Heart right ventricle (tissue), 16 donors: ENCODE results near the gene SNX32. TPM values are rescaled to one million over a fixed set of nuclear protein-coding genes. Genes with fewer than 3 reads are reported as not detected.

Source experiments
- ATAC-seq, 8 donors: fragments of 200-7000 bp; cut with Tn5 transposase; one replicate each; pipeline ENCODE4 v1.9.1; 2020; ENCODE audit warnings: mild to moderate bottlenecking in 8 of 8, moderate library complexity in 8 of 8, moderate number of reproducible peaks in 1 of 8
- DNase-seq, 2 donors: peaks; one replicate each; pipeline ENCODE4 v3.0.0-alpha.2; 2020
- H3K27ac ChIP-seq, 10 donors: fragments of 200-600 bp; sonication (generic) in 2 of 10; one replicate each; pipeline versions ENCODE4 v1.5.0 to v1.8.0; 2020 to 2022; ENCODE audit warnings: mild to moderate bottlenecking in 3 of 10
- H3K27me3 ChIP-seq, 7 donors: fragments of 200-600 bp; one replicate each; pipeline ENCODE4 v1.8.0; 2021 to 2022; ENCODE audit warnings: mild to moderate bottlenecking in 2 of 7
- H3K36me3 ChIP-seq, 9 donors: fragments of 200-600 bp; sonication (generic) in 1 of 9; one replicate each; pipeline versions ENCODE4 v1.5.0 to v1.8.0; 2020 to 2022; ENCODE audit warnings: mild to moderate bottlenecking in 2 of 9
- H3K4me1 ChIP-seq, 9 donors: fragments of 200-600 bp; sonication (generic) in 1 of 9; one replicate each; pipeline versions ENCODE4 v1.5.0 to v1.8.0; 2020 to 2022; ENCODE audit warnings: mild to moderate bottlenecking in 4 of 9
- H3K4me3 ChIP-seq, 10 donors: fragments of 200-600 bp; sonication (generic) in 2 of 10; one replicate each; pipeline versions ENCODE4 v1.5.0 to v1.8.0; 2020 to 2022; ENCODE audit warnings: mild to moderate bottlenecking in 7 of 10, moderate library complexity in 2 of 10
- H3K9me3 ChIP-seq, 11 donors: fragments of 200-600 bp in 10 of 11; sonication (generic) in 2 of 11; one replicate each; pipeline versions ENCODE4 v1.5.0 to v1.8.0; 2013 to 2022; ENCODE audit warnings: mild to moderate bottlenecking in 2 of 11, control low read depth in 1 of 11, moderate library complexity in 1 of 11
- CTCF ChIP-seq, 9 donors: fragments of 200-600 bp; sonication (generic) in 2 of 9; IDR thresholded peaks; one replicate each; pipeline versions ENCODE4 v1.5.0 to v1.8.0; 2021 to 2022; ENCODE audit warnings: antibody characterized with exemption in 9 of 9, mild to moderate bottlenecking in 5 of 9, moderate library complexity in 1 of 9
- WGBS, 2 donors: extraction: QIAGEN DNeasy Blood & Tissue Kit; methylation state at CpG; one replicate each; pipeline ENCODE4 v1.1.7; 2013; ENCODE audit warnings: inconsistent platforms in 1 of 2; 5-methylcytosine and 5-hydroxymethylcytosine counted together
- intact Hi-C, 10 donors: fragments of 100-400 bp; cut with DNase I; formaldehyde crosslinking; loops; one replicate each; pipeline versions ENCODE4 v1.11.1 to v1.14.2; 2022
- polyA plus RNA-seq, 2 donors: library from polyadenylated mRNA; stranded (reverse); fragments of 200-250 nt; gene quantifications; one replicate each; pipeline ENCODE4 v1.2.3, GENCODE V29; 2013
- total RNA-seq, 10 donors: library from RNA; stranded (reverse); fragmentation: NEBNext Ultra II Directional in 3 of 10; extraction: Animal tissue kit (Norgen Biotek cat#: 25700) in 3 of 10; gene quantifications; one replicate each; pipeline versions ENCODE4 v1.2.1 to v1.2.4, GENCODE V29; 2021 to 2023
- donor health status: Arrhythmogenic right ventricular cardiomyopathy.
- donor health status: ischemic (EF 13 %, LVEDD 7.1; RV severe dilation, severe dysfunction).
- donor health status: healthy with polysubstance abuse.
- donor health status: DM: no; HTN: yes; CAD: no.
- donor health status: DM: no; HTN: no; CAD: no.
- donor health status: ischemic (EF 25% LVEDD 6.9; RV normal size, moderate dysfunction).
- donor health status: ischemic (EF 25% LVEDD 5.7; RV mildly dilated, moderate dysfunction).
- donor health status: healthy.
- donor health status: DM: yes; HTN: yes; CAD: no.
- donor health status: Ischemic cardiomyopathy.
- donor health status: ischemic (EF 35%, LVEDD 5.7; RV mildly dilated, moderate dysfunction).
- donor health status: nonischemic (EF 11% LVEDD 7.7; RV severe dilation, severe dysfunction).
- donor health status: DM: yes; HTN: yes; CAD: no.
- donor health status: PGD.
- donor health status: ischemic (EF 29% LVEDD 5.4; RV normal size, mild dysfunction).
- donor health status: nonischemic (EF 23%, LVEDD 6.1; RV moderate dilation, normal function).

Gene SNX32
- total and polyA plus RNA-seq, 12 donors, result 0.13 to 0.58 (median 0.32) TPM; not detected in 5

- Histone ChIP-seq H3K27ac (no peak overlapping the region), H3K4me1 (peaks cover 0 to 6% (median 1%) of the 10 kb centered on the region in 9 donors), H3K36me3 (no peaks in the 10 kb centered on the region), H3K9me3 (no peaks in the 10 kb centered on the region), H3K4me3 (no peak overlapping the region), H3K27me3 (peaks cover 0 to 77% (median 50%) of the 10 kb centered on the region in 7 donors)
- no peak for TF ChIP-seq CTCF (IDR thresholded peaks at IDR 0.05)
- ATAC-seq (no peak), DNase-seq (no peak)
- intact Hi-C loops, result no loop called here
- WGBS, 2 donors, result 61 to 72% methylated on average over 6 of the region's 6 CpGs
These were observed 26.8 kb upstream of the SNX32 start for GRCh38 chr11:65806979-65807378.

GRCh38 chr11:65808744-65809341, 24.9 kb upstream of the SNX32 start:
- 76 to 77% methylated on average over 20 of the region's 20 CpGs for WGBS, 2 donors
- intact Hi-C loops, result no loop called here
- no peak for TF ChIP-seq CTCF (IDR thresholded peaks at IDR 0.05)
- peaks cover 0 to 10% (median 2%) of the 10 kb centered on the region in 9 donors for H3K4me1 ChIP-seq
- DNase-seq, result no peak
- H3K4me3 ChIP-seq, result no peak overlapping the region
- no peaks in the 10 kb centered on the region for H3K36me3 ChIP-seq
- H3K9me3 ChIP-seq, result no peaks in the 10 kb centered on the region
- no peak overlapping the region for H3K27ac ChIP-seq
- ATAC-seq, result no peak
- H3K27me3 ChIP-seq, result peaks cover 0 to 60% (median 32%) of the 10 kb centered on the region in 7 donors

GRCh38 chr11:65809496-65809895, 24.3 kb upstream of the SNX32 start:
- WGBS, 2 donors, result 82 to 84% methylated on average over 9 of the region's 9 CpGs
- no peak overlapping the region for H3K4me3 ChIP-seq
- H3K9me3 ChIP-seq, result no peaks in the 10 kb centered on the region
- intact Hi-C loops, result no loop called here
- no peak overlapping the region for H3K27ac ChIP-seq
- no peak for DNase-seq
- no peak for TF ChIP-seq CTCF (IDR thresholded peaks at IDR 0.05)
- peaks cover 0 to 17% (median 2%) of the 10 kb centered on the region in 9 donors for H3K4me1 ChIP-seq
- no peaks in the 10 kb centered on the region for H3K36me3 ChIP-seq
- ATAC-seq, result no peak
- H3K27me3 ChIP-seq, result peaks cover 0 to 53% (median 25%) of the 10 kb centered on the region in 7 donors

GRCh38 chr11:65810046-65810868, 23.5 kb upstream of the SNX32 start:
- Histone ChIP-seq H3K4me3 (no peak overlapping the region), H3K27ac (no peak overlapping the region), H3K9me3 (no peaks in the 10 kb centered on the region), H3K4me1 (peaks cover 0 to 23% (median 5%) of the 10 kb centered on the region in 9 donors), H3K36me3 (peaks cover 0 to 6% (median 0%) of the 10 kb centered on the region in 9 donors), H3K27me3 (peaks cover 0 to 46% (median 18%) of the 10 kb centered on the region in 7 donors)
- intact Hi-C loops, result loop anchor here in 5 of 10 donors (5.0 to 10.0 kb wide), 4 partner anchors 45 to 185 kb away; no protein-coding TSS in a partner anchor
- ATAC-seq, result peak in 3 of 8 donors; percentile 18 to 27 (median 23)
- TF ChIP-seq CTCF (IDR thresholded peaks at IDR 0.05), result no peak
- WGBS, 2 donors, result 83 to 84% methylated on average over 23 of the region's 23 CpGs
- DNase-seq, result no peak
